ENCODE data around the gene CCDC88C. TPM values are rescaled to one million over a fixed set of nuclear protein-coding genes. Genes with fewer than 3 reads are reported as not detected.

CCDC88C gene
- total and polyA plus RNA-seq, 2 donors (not counting 3 experiments of a cell fraction or from before 2014, with no cell fraction given), result 11.4 to 52.1 TPM

DNA sequence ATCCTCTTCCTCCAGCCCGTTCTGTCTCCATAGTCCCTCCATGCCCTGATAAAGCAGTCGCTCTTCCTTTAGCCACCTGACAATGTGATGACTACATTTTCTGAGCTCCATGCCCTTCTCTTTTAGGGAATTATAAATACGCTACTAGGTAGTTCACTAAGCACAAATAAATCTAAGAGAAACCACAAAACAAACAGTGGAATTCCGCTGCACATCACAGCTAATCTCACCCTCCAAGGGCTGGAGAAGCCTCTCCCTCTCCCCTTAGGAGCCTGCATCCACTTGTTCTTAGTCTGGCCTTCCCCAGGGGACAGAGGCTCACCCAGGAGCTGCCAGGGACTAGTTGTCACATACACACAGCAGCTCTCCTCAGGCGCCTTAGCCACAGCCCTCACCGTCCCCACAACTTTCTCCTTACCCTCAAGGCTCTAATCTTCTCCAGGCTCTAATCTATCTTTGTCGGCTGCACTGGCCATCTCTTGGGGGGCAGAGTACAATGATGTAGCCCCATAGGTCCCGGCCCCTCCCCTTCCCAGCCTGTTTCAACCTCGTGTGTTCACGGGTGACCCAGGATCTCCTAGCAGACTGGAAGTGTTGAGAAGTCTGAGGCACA, 117.2 kb downstream of the CCDC88C start:
- Histone ChIP-seq H3K4me3 (replicated peaks in 1 of 3; ENCODE audit: insufficient read depth in 1 of 3, low read depth in 1 of 3, low read length in 3 of 3) (no peak overlapping the region), H3K4me2 (ENCODE audit: insufficient read depth, low read length) (no peak overlapping the region), H3K4me1 (ENCODE audit: control insufficient read depth, extremely low read depth, insufficient read depth, low read length) (no peaks in the 10 kb centered on the region), H4K20me1 (replicated peaks; ENCODE audit: control insufficient read depth, extremely low read depth, insufficient read depth, low read length) (no peaks in the 10 kb centered on the region), H3K9me1 (replicated peaks; ENCODE audit: control insufficient read depth, extremely low read depth, insufficient read depth, low read length) (no peaks in the 10 kb centered on the region), H3K36me3 (ENCODE audit: control insufficient read depth in 2 of 2, extremely low read depth in 1 of 2, insufficient read depth in 2 of 2, low read length in 2 of 2) (peaks cover 3 to 26% of the 10 kb centered on the region in 2 experiments), H3K9me3 (replicated peaks; ENCODE audit: control insufficient read depth, insufficient read depth, low read length) (no peaks in the 10 kb centered on the region), H3K27ac (ENCODE audit: insufficient read depth, low read depth, low read length) (no peak overlapping the region), H3K79me2 (ENCODE audit: control insufficient read depth, insufficient read depth, low read length) (no peaks in the 10 kb centered on the region), H2AFZ (ENCODE audit: low read depth, low read length) (no peak overlapping the region), H3K27me3 (ENCODE audit: control insufficient read depth in 2 of 2, insufficient read depth in 2 of 2, low read length in 2 of 2) (no peaks in the 10 kb centered on the region), H3K9ac (replicated peaks; ENCODE audit: extremely low read depth, insufficient read depth, low read length) (no peak overlapping the region)
- TF ChIP-seq EZH2 (IDR thresholded peaks at IDR 0.05; ENCODE audit: borderline replicate concordance, low read depth, low read length, severe bottlenecking), result no peak
- TF ChIP-seq GATA2 (IDR thresholded peaks at IDR 0.05; ENCODE audit: insufficient read depth, insufficient read length, low read depth, low read length), result no peak
- no peak for TF ChIP-seq MYC (IDR thresholded peaks at IDR 0.05; ENCODE audit: low read depth, low read length)
- no peak for TF ChIP-seq POLR2AphosphoS5 (IDR thresholded peaks at IDR 0.05; ENCODE audit: insufficient read depth, low read depth, low read length)
- no peak for TF ChIP-seq FOS (IDR thresholded peaks at IDR 0.05; ENCODE audit: borderline replicate concordance, insufficient read depth, low read length)
- TF ChIP-seq, protein P1, sequence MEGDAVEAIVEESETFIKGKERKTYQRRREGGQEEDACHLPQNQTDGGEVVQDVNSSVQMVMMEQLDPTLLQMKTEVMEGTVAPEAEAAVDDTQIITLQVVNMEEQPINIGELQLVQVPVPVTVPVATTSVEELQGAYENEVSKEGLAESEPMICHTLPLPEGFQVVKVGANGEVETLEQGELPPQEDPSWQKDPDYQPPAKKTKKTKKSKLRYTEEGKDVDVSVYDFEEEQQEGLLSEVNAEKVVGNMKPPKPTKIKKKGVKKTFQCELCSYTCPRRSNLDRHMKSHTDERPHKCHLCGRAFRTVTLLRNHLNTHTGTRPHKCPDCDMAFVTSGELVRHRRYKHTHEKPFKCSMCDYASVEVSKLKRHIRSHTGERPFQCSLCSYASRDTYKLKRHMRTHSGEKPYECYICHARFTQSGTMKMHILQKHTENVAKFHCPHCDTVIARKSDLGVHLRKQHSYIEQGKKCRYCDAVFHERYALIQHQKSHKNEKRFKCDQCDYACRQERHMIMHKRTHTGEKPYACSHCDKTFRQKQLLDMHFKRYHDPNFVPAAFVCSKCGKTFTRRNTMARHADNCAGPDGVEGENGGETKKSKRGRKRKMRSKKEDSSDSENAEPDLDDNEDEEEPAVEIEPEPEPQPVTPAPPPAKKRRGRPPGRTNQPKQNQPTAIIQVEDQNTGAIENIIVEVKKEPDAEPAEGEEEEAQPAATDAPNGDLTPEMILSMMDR (IDR thresholded peaks at IDR 0.05; ENCODE audit: extremely low read depth in 1 of 2, insufficient read depth in 1 of 2, low read depth in 1 of 2, low read length in 2 of 2), result no peak
- no peak for TF ChIP-seq POLR2A (IDR thresholded peaks at IDR 0.05; ENCODE audit: low read depth, low read length)
- no peak for TF ChIP-seq JUN (IDR thresholded peaks at IDR 0.05; ENCODE audit: borderline replicate concordance, insufficient read depth, insufficient read length, low read depth)
- TF ChIP-seq, protein P2, sequence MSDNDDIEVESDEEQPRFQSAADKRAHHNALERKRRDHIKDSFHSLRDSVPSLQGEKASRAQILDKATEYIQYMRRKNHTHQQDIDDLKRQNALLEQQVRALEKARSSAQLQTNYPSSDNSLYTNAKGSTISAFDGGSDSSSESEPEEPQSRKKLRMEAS (IDR thresholded peaks at IDR 0.05; ENCODE audit: insufficient read depth, insufficient read length), result no peak
- no peak for FAIRE-seq
- ChIA-PET CTCF (no interaction called here), POLR2A (no interaction called here)
- DNase-seq (ENCODE audit: low read depth, low spot score), result no peak
- intact Hi-C loops (cut with micrococcal nuclease), result no loop called here
- dilution Hi-C loops (cut with MboI; ENCODE audit: extremely low pct_ligation_motif_present, low sequenced_read_pairs), result no loop called here
- BruUV-seq (replicated peaks), result no TSS peak

All from endothelial cell of umbilical vein (primary cell).